Measurements from ENCODE around the gene AFF2.

AFF2 gene

DNA sequence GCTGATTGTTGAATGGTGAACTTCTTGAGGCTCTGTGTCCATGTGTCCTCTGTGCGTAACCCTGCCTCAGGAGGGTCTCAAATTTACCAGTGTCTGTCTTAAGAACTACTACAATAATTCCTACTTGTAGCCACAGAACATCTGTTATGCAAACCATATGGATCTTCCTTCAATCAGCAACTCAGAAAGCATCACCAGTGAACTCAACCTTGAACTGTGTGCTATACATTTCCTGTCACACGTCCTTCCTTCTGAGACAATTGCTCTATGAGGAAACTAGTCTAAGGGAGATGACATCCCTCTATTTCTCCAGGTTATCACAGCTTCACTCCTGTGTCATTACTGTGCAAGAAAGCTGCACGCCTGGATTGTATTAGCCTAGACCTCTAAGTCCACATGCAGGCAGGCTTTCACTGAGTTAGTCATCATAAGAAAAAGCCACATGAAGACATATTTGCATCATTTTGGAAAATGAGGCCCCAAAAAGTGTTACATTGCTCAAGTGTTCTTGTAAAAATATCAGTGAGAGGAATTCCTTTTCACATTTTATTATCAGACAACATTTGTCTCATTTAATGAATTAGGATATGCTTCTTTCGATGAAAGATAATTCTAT lies 157.8 kb downstream of the AFF2 start:
- TF ChIP-seq BACH2 (CRISPR knock-in tag; IDR thresholded peaks at IDR 0.05; ENCODE audit: borderline replicate concordance) = no peak
- TF ChIP-seq ZFP30 (CRISPR knock-in tag; IDR thresholded peaks at IDR 0.05) = no peak
- no peak for TF ChIP-seq TCF4 (CRISPR knock-in tag; IDR thresholded peaks at IDR 0.05; ENCODE audit: borderline replicate concordance)
- no peak for TF ChIP-seq ZNF8 (CRISPR knock-in tag; IDR thresholded peaks at IDR 0.05)
- no peak for TF ChIP-seq ESRRG (CRISPR knock-in tag; IDR thresholded peaks at IDR 0.05)
- TF ChIP-seq ZNF70 (CRISPR knock-in tag; IDR thresholded peaks at IDR 0.05) = no peak
- TF ChIP-seq, protein P1, sequence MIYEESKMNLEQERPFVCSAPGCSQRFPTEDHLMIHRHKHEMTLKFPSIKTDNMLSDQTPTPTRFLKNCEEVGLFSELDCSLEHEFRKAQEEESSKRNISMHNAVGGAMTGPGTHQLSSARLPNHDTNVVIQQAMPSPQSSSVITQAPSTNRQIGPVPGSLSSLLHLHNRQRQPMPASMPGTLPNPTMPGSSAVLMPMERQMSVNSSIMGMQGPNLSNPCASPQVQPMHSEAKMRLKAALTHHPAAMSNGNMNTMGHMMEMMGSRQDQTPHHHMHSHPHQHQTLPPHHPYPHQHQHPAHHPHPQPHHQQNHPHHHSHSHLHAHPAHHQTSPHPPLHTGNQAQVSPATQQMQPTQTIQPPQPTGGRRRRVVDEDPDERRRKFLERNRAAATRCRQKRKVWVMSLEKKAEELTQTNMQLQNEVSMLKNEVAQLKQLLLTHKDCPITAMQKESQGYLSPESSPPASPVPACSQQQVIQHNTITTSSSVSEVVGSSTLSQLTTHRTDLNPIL (CRISPR knock-in tag; IDR thresholded peaks at IDR 0.05; ENCODE audit: low read depth) = no peak
- no peak for TF ChIP-seq RARB (CRISPR knock-in tag; IDR thresholded peaks at IDR 0.05)
- no peak for TF ChIP-seq PPARA (CRISPR knock-in tag; IDR thresholded peaks at IDR 0.05; ENCODE audit: borderline replicate concordance)
- no peak for TF ChIP-seq SNAI2 (CRISPR knock-in tag; IDR thresholded peaks at IDR 0.05)
- no peak for TF ChIP-seq CSDC2 (CRISPR knock-in tag; IDR thresholded peaks at IDR 0.05)
- TF ChIP-seq, protein P2, sequence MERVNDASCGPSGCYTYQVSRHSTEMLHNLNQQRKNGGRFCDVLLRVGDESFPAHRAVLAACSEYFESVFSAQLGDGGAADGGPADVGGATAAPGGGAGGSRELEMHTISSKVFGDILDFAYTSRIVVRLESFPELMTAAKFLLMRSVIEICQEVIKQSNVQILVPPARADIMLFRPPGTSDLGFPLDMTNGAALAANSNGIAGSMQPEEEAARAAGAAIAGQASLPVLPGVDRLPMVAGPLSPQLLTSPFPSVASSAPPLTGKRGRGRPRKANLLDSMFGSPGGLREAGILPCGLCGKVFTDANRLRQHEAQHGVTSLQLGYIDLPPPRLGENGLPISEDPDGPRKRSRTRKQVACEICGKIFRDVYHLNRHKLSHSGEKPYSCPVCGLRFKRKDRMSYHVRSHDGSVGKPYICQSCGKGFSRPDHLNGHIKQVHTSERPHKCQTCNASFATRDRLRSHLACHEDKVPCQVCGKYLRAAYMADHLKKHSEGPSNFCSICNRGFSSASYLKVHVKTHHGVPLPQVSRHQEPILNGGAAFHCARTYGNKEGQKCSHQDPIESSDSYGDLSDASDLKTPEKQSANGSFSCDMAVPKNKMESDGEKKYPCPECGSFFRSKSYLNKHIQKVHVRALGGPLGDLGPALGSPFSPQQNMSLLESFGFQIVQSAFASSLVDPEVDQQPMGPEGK (CRISPR knock-in tag; IDR thresholded peaks at IDR 0.05; ENCODE audit: borderline replicate concordance) = no peak
- TF ChIP-seq GLIS3 (CRISPR knock-in tag; IDR thresholded peaks at IDR 0.05) = no peak
- TF ChIP-seq ARNTL (CRISPR knock-in tag; IDR thresholded peaks at IDR 0.05; ENCODE audit: borderline replicate concordance, low read depth) = no peak
- no peak for TF ChIP-seq POU6F1 (CRISPR knock-in tag; IDR thresholded peaks at IDR 0.05; ENCODE audit: borderline replicate concordance, low read depth)
- TF ChIP-seq ZNF565 (CRISPR knock-in tag; conservative IDR thresholded peaks at IDR 0.05; ENCODE audit: low read depth) = no peak
- ATAC-seq = no peak

GRCh38 chrX:148659481-148659880 lies 159.1 kb downstream of the AFF2 start:
- no peak for ATAC-seq

GRCh38 chrX:148661035-148661434 lies 160.6 kb downstream of the AFF2 start:
- ATAC-seq = no peak
- TF ChIP-seq SNAI2 (CRISPR knock-in tag; IDR thresholded peaks at IDR 0.05) = no peak
- no peak for TF ChIP-seq ISL1 (CRISPR knock-in tag; IDR thresholded peaks at IDR 0.05)
- TF ChIP-seq, protein P1 (CRISPR knock-in tag; IDR thresholded peaks at IDR 0.05; ENCODE audit: low read depth) = no peak
- TF ChIP-seq ZNF8 (CRISPR knock-in tag; IDR thresholded peaks at IDR 0.05) = no peak
- TF ChIP-seq RARB (CRISPR knock-in tag; IDR thresholded peaks at IDR 0.05) = no peak
- no peak for TF ChIP-seq OSR1 (CRISPR knock-in tag; IDR thresholded peaks at IDR 0.05)
- TF ChIP-seq TSHZ2 (CRISPR knock-in tag; IDR thresholded peaks at IDR 0.05) = no peak
- TF ChIP-seq ARNTL (CRISPR knock-in tag; IDR thresholded peaks at IDR 0.05; ENCODE audit: borderline replicate concordance, low read depth) = no peak
- no peak for TF ChIP-seq TOX (CRISPR knock-in tag; IDR thresholded peaks at IDR 0.05; ENCODE audit: borderline replicate concordance)
- no peak for TF ChIP-seq BACH2 (CRISPR knock-in tag; IDR thresholded peaks at IDR 0.05; ENCODE audit: borderline replicate concordance)
- no peak for TF ChIP-seq POU6F1 (CRISPR knock-in tag; IDR thresholded peaks at IDR 0.05; ENCODE audit: borderline replicate concordance, low read depth)
- no peak for TF ChIP-seq ZNF70 (CRISPR knock-in tag; IDR thresholded peaks at IDR 0.05)
- no peak for TF ChIP-seq TCF4 (CRISPR knock-in tag; IDR thresholded peaks at IDR 0.05; ENCODE audit: borderline replicate concordance)
- TF ChIP-seq, protein P2 (CRISPR knock-in tag; IDR thresholded peaks at IDR 0.05; ENCODE audit: borderline replicate concordance) = no peak

More at GRCh38 chrX:148659481-148659880, 159.1 kb downstream of the AFF2 start:
- TF ChIP-seq ESRRG (CRISPR knock-in tag; IDR thresholded peaks at IDR 0.05) (no peak), ZNF8 (CRISPR knock-in tag; IDR thresholded peaks at IDR 0.05) (no peak), ZNF70 (CRISPR knock-in tag; IDR thresholded peaks at IDR 0.05) (no peak)
